ENCODE data around the gene COL23A1.

COL23A1 gene

GRCh38 chr5:178383301-178383918 lies 206.8 kb downstream of the COL23A1 start:
- H3K36me3 ChIP-seq (ENCODE audit: insufficient read depth, low read length) = no peaks in the 10 kb centered on the region
- H3K9me3 ChIP-seq (ENCODE audit: low read depth, low read length) = no peaks in the 10 kb centered on the region
- no peak overlapping the region for H3K4me3 ChIP-seq
- H3K9ac ChIP-seq (ENCODE audit: insufficient read length) = no peak overlapping the region
- TF ChIP-seq POLR2AphosphoS5 (IDR thresholded peaks at IDR 0.05; ENCODE audit: borderline replicate concordance, low read depth, low read length) (no peak), FOXP2 (optimal IDR thresholded peaks at IDR 0.05; ENCODE audit: control extremely low read depth, extremely low read length, insufficient read depth) (no peak), EZH2 (IDR thresholded peaks at IDR 0.05) (no peak)
- no peak for DNase-seq (ENCODE audit: low read depth, low spot score)
- H3K27ac ChIP-seq = no peak overlapping the region

- Histone ChIP-seq H3K9ac (ENCODE audit: insufficient read length) (no peak overlapping the region), H3K36me3 (ENCODE audit: insufficient read depth, low read length) (no peaks in the 10 kb centered on the region), H3K27ac (no peak overlapping the region), H3K9me3 (ENCODE audit: low read depth, low read length) (no peaks in the 10 kb centered on the region), H3K4me3 (no peak overlapping the region)
- DNase-seq (ENCODE audit: low read depth, low spot score) = no peak
- TF ChIP-seq EZH2 (IDR thresholded peaks at IDR 0.05) = no peak
- no peak for TF ChIP-seq FOXP2 (optimal IDR thresholded peaks at IDR 0.05; ENCODE audit: control extremely low read depth, extremely low read length, insufficient read depth)
- TF ChIP-seq POLR2AphosphoS5 (IDR thresholded peaks at IDR 0.05; ENCODE audit: borderline replicate concordance, low read depth, low read length) = no peak
These were observed 207.4 kb downstream of the COL23A1 start for GRCh38 chr5:178382754-178383164.

- Histone ChIP-seq H3K9me3 (ENCODE audit: low read depth, low read length) (no peaks in the 10 kb centered on the region), H3K9ac (ENCODE audit: insufficient read length) (no peak overlapping the region), H3K27ac (no peak overlapping the region), H3K4me3 (no peak overlapping the region), H3K36me3 (ENCODE audit: insufficient read depth, low read length) (no peaks in the 10 kb centered on the region)
- TF ChIP-seq POLR2AphosphoS5 (IDR thresholded peaks at IDR 0.05; ENCODE audit: borderline replicate concordance, low read depth, low read length) (no peak), FOXP2 (optimal IDR thresholded peaks at IDR 0.05; ENCODE audit: control extremely low read depth, extremely low read length, insufficient read depth) (no peak), EZH2 (IDR thresholded peaks at IDR 0.05) (no peak)
- no peak for DNase-seq (ENCODE audit: low read depth, low spot score)
These were observed 208.1 kb downstream of the COL23A1 start for GRCh38 chr5:178381921-178382695.

GRCh38 chr5:178381206-178381605 lies 209.0 kb downstream of the COL23A1 start:
- TF ChIP-seq POLR2AphosphoS5 (IDR thresholded peaks at IDR 0.05; ENCODE audit: borderline replicate concordance, low read depth, low read length) (no peak), FOXP2 (optimal IDR thresholded peaks at IDR 0.05; ENCODE audit: control extremely low read depth, extremely low read length, insufficient read depth) (no peak), EZH2 (IDR thresholded peaks at IDR 0.05) (no peak)
- H3K9me3 ChIP-seq (ENCODE audit: low read depth, low read length) = no peaks in the 10 kb centered on the region
- H3K36me3 ChIP-seq (ENCODE audit: insufficient read depth, low read length) = no peaks in the 10 kb centered on the region
- H3K4me3 ChIP-seq = no peak overlapping the region
- no peak overlapping the region for H3K27ac ChIP-seq
- no peak overlapping the region for H3K9ac ChIP-seq (ENCODE audit: insufficient read length)
- no peak for DNase-seq (ENCODE audit: low read depth, low spot score)

GRCh38 chr5:178380541-178381074 lies 209.6 kb downstream of the COL23A1 start:
- H3K4me3 ChIP-seq = no peak overlapping the region
- no peak overlapping the region for H3K27ac ChIP-seq
- no peak for DNase-seq (ENCODE audit: low read depth, low spot score)
- H3K36me3 ChIP-seq (ENCODE audit: insufficient read depth, low read length) = no peaks in the 10 kb centered on the region
- TF ChIP-seq EZH2 (IDR thresholded peaks at IDR 0.05) (no peak), FOXP2 (optimal IDR thresholded peaks at IDR 0.05; ENCODE audit: control extremely low read depth, extremely low read length, insufficient read depth) (no peak), POLR2AphosphoS5 (IDR thresholded peaks at IDR 0.05; ENCODE audit: borderline replicate concordance, low read depth, low read length) (no peak)
- H3K9ac ChIP-seq (ENCODE audit: insufficient read length) = no peak overlapping the region
- H3K9me3 ChIP-seq (ENCODE audit: low read depth, low read length) = no peaks in the 10 kb centered on the region

- H3K27ac ChIP-seq = no peak overlapping the region
- DNase-seq (ENCODE audit: low read depth, low spot score) = no peak
- no peak overlapping the region for H3K4me3 ChIP-seq
- H3K36me3 ChIP-seq (ENCODE audit: insufficient read depth, low read length) = no peaks in the 10 kb centered on the region
- H3K9ac ChIP-seq (ENCODE audit: insufficient read length) = no peak overlapping the region
- TF ChIP-seq POLR2AphosphoS5 (IDR thresholded peaks at IDR 0.05; ENCODE audit: borderline replicate concordance, low read depth, low read length) = no peak
- TF ChIP-seq EZH2 (IDR thresholded peaks at IDR 0.05) = no peak
- no peak for TF ChIP-seq FOXP2 (optimal IDR thresholded peaks at IDR 0.05; ENCODE audit: control extremely low read depth, extremely low read length, insufficient read depth)
- H3K9me3 ChIP-seq (ENCODE audit: low read depth, low read length) = no peaks in the 10 kb centered on the region
These were observed 210.1 kb downstream of the COL23A1 start for GRCh38 chr5:178380086-178380485.

GRCh38 chr5:178378527-178379484 lies 211.4 kb downstream of the COL23A1 start:
- H3K36me3 ChIP-seq (ENCODE audit: insufficient read depth, low read length) = no peaks in the 10 kb centered on the region
- no peak for TF ChIP-seq FOXP2 (optimal IDR thresholded peaks at IDR 0.05; ENCODE audit: control extremely low read depth, extremely low read length, insufficient read depth)
- no peak for TF ChIP-seq EZH2 (IDR thresholded peaks at IDR 0.05)
- no peak for TF ChIP-seq POLR2AphosphoS5 (IDR thresholded peaks at IDR 0.05; ENCODE audit: borderline replicate concordance, low read depth, low read length)
- no peak for DNase-seq (ENCODE audit: low read depth, low spot score)
- H3K9me3 ChIP-seq (ENCODE audit: low read depth, low read length) = no peaks in the 10 kb centered on the region
- H3K9ac ChIP-seq (ENCODE audit: insufficient read length) = no peak overlapping the region
- H3K27ac ChIP-seq = no peak overlapping the region
- no peak overlapping the region for H3K4me3 ChIP-seq

Data from SK-N-MC (cell line).